Measurements from ENCODE around the gene KRIT1.

DNA sequence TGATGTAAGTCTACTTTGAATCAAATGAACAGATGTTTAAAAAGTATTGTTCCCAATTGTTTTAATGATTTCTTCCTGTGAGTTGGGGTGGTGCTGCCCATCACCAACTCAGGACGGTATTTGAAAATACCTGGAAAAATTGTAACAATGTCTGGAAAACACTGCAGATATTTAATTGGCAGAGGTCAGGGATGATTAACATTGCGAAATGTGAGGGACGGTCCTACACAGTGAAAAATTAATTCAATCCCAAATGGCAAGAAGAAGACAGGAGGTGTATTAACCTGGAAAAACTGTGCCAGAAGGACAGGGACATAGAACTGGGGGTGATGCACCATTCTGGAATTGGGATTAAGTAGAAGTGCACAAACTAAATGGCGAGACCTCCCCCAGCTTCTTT is 29.6 kb upstream of the KRIT1 start:
- TF ChIP-seq BHLHE40 (IDR thresholded peaks at IDR 0.05; ENCODE audit: borderline replicate concordance) (no peak), SUZ12 (IDR thresholded peaks at IDR 0.05) (no peak), L3MBTL2 (conservative IDR thresholded peaks at IDR 0.05) (no peak), NFRKB (IDR thresholded peaks at IDR 0.05) (no peak), ELF4 (IDR thresholded peaks at IDR 0.05) (no peak), SP1 (IDR thresholded peaks at IDR 0.05) (no peak), FOXA1 (IDR thresholded peaks at IDR 0.05) (no peak)

Measured in HEK293T (cell line).